Vagina (tissue), 2 donors: ENCODE data around the gene CSK.

Experiments
- CTCF ChIP-seq, 3 experiments: fragments of 450-650 bp in 2 of 3; fragments of 200-600 bp in 1 of 3; sonication (generic) in 1 of 3; IDR thresholded peaks; one replicate each; pipeline ENCODE4 v1.5.1; 2017 to 2019; ENCODE audit warnings: antibody characterized with exemption in 3 of 3, mild to moderate bottlenecking in 2 of 3, moderate library complexity in 2 of 3
- POLR2A ChIP-seq, 2 donors: fragments of 450-650 bp; IDR thresholded peaks; one replicate each; pipeline ENCODE4 v1.6.1; 2017; ENCODE audit warnings: antibody characterized with exemption in 2 of 2, mild to moderate bottlenecking in 2 of 2, moderate library complexity in 2 of 2
- POLR2AphosphoS5 ChIP-seq, 2 donors: sonication (generic); formaldehyde crosslinking; IDR thresholded peaks; one replicate each; pipeline ENCODE4 v1.9.0; 2017; ENCODE audit warnings: antibody characterized with exemption in 2 of 2, mild to moderate bottlenecking in 2 of 2, low read depth in 1 of 2; ENCODE audit not compliant: insufficient read depth in 1 of 2

- no peak for TF ChIP-seq CTCF (IDR thresholded peaks at IDR 0.05)
- no peak for TF ChIP-seq POLR2A (IDR thresholded peaks at IDR 0.05)
- no peak for TF ChIP-seq POLR2AphosphoS5 (IDR thresholded peaks at IDR 0.05; ENCODE audit: insufficient read depth in 1 of 2, low read depth in 1 of 2)
Observed at GRCh38 chr15:74786551-74787165, 4.8 kb downstream of the CSK start.
